SK-N-SH treated with all-trans-retinoic acid at 6 μM for 48 hours (cell line): ENCODE data around the gene TOP1.

ENCODE experiments used
- ATAC-seq: fragments of 200-7000 bp; cut with Tn5 transposase; 3 replicates; pipeline ENCODE4 v1.9.1; 2020; ENCODE audit warnings: mild to moderate bottlenecking, moderate library complexity
- ARNTL ChIP-seq: fragments of 450-650 bp; formaldehyde crosslinking; IDR thresholded peaks from 2 replicates; pipeline ENCODE4 v1.5.0; 2020; ENCODE audit warnings: low read depth, mild to moderate bottlenecking, moderate library complexity, borderline replicate concordance
- BACH2 ChIP-seq: fragments of 250-450 bp; sonication (Bioruptor Pico); IDR thresholded peaks from 2 replicates; pipeline ENCODE4 v1.9.0; 2021; ENCODE audit warnings: mild to moderate bottlenecking, borderline replicate concordance
- CSDC2 ChIP-seq: fragments of 250-450 bp; sonication (Bioruptor Pico); IDR thresholded peaks from 2 replicates; pipeline ENCODE4 v1.5.0; 2020; ENCODE audit warnings: mild to moderate bottlenecking, moderate library complexity
- ESRRG ChIP-seq: fragments of 250-450 bp; sonication (Bioruptor Pico); IDR thresholded peaks from 2 replicates; pipeline ENCODE4 v1.6.1; 2021; ENCODE audit warnings: mild to moderate bottlenecking
- GLIS3 ChIP-seq: fragments of 250-450 bp; sonication (Bioruptor Pico); IDR thresholded peaks from 2 replicates; pipeline ENCODE4 v1.5.0; 2020; ENCODE audit warnings: mild to moderate bottlenecking, moderate library complexity
- ISL1 ChIP-seq: fragments of 250-450 bp; sonication (Bioruptor Pico); IDR thresholded peaks from 2 replicates; pipeline ENCODE4 v2.1.2; 2022; ENCODE audit warnings: mild to moderate bottlenecking, moderate library complexity
- OSR1 ChIP-seq: fragments of 250-450 bp; sonication (Bioruptor Pico); IDR thresholded peaks from 2 replicates; pipeline ENCODE4 v1.8.0; 2022; ENCODE audit warnings: moderate library complexity, mild to moderate bottlenecking, inconsistent platforms
- PATZ1 ChIP-seq: fragments of 250-450 bp; sonication (Bioruptor Pico); IDR thresholded peaks from 2 replicates; pipeline ENCODE4 v1.8.0; 2020; ENCODE audit warnings: mild to moderate bottlenecking, moderate library complexity, borderline replicate concordance
- PPARA ChIP-seq: fragments of 250-450 bp; sonication (Bioruptor Pico); IDR thresholded peaks from 2 replicates; pipeline ENCODE4 v1.5.0; 2020; ENCODE audit warnings: mild to moderate bottlenecking, borderline replicate concordance
- RARB ChIP-seq: fragments of 250-450 bp; sonication (Bioruptor Pico); IDR thresholded peaks from 2 replicates; pipeline ENCODE4 v1.8.0; 2021; ENCODE audit warnings: mild to moderate bottlenecking, moderate library complexity
- SNAI2 ChIP-seq: fragments of 250-450 bp; sonication (Bioruptor Pico); IDR thresholded peaks from 2 replicates; pipeline ENCODE4 v1.5.0; 2020; ENCODE audit warnings: mild to moderate bottlenecking, moderate library complexity
- TCF4 ChIP-seq: fragments of 250-450 bp; sonication (Bioruptor Pico); IDR thresholded peaks from 2 replicates; pipeline ENCODE4 v1.8.0; 2021; ENCODE audit warnings: mild to moderate bottlenecking, moderate library complexity, borderline replicate concordance
- TOX ChIP-seq: fragments of 250-450 bp; sonication (Bioruptor Pico); IDR thresholded peaks from 2 replicates; pipeline ENCODE4 v1.8.0; 2021; ENCODE audit warnings: mild to moderate bottlenecking, moderate library complexity, borderline replicate concordance
- ZC3H10 ChIP-seq: fragments of 250-450 bp; sonication (Bioruptor Pico); IDR thresholded peaks from 2 replicates; pipeline ENCODE4 v1.5.1; 2021; ENCODE audit warnings: mild to moderate bottlenecking, moderate library complexity
- ZFP3 ChIP-seq: fragments of 250-450 bp; sonication (Bioruptor Pico); IDR thresholded peaks from 2 replicates; pipeline ENCODE4 v1.5.0; 2020; ENCODE audit warnings: mild to moderate bottlenecking, moderate library complexity
- ZFP30 ChIP-seq: fragments of 450-650 bp; formaldehyde crosslinking; IDR thresholded peaks from 2 replicates; pipeline ENCODE4 v1.5.0; 2022; ENCODE audit warnings: mild to moderate bottlenecking, moderate library complexity
- ZNF565 ChIP-seq: fragments of 450-650 bp; formaldehyde crosslinking; conservative IDR thresholded peaks from 2 replicates; pipeline ENCODE4 v1.5.0; 2020; ENCODE audit warnings: low read depth, mild to moderate bottlenecking, moderate library complexity
- ZNF70 ChIP-seq: fragments of 450-650 bp; formaldehyde crosslinking; IDR thresholded peaks from 2 replicates; pipeline ENCODE4 v1.5.0; 2020; ENCODE audit warnings: mild to moderate bottlenecking, moderate library complexity
- ZNF8 ChIP-seq: fragments of 450-650 bp; formaldehyde crosslinking; IDR thresholded peaks from 2 replicates; pipeline ENCODE4 v1.5.0; 2020; ENCODE audit warnings: mild to moderate bottlenecking, moderate library complexity
- TF ChIP-seq, protein P1 (sequence below): fragments of 250-450 bp; sonication (Bioruptor Pico); IDR thresholded peaks from 2 replicates; pipeline ENCODE4 v1.8.0; 2021; ENCODE audit warnings: low read depth, mild to moderate bottlenecking, moderate library complexity, borderline replicate concordance
- TF ChIP-seq, protein P2 (sequence below): fragments of 250-450 bp; sonication (Bioruptor Pico); IDR thresholded peaks from 2 replicates; pipeline ENCODE4 v1.5.0; 2020; ENCODE audit warnings: mild to moderate bottlenecking, moderate library complexity
- TF ChIP-seq, protein P3 (sequence below): fragments of 250-450 bp; sonication (Bioruptor Pico); IDR thresholded peaks from 2 replicates; pipeline ENCODE4 v1.5.1; 2021; ENCODE audit warnings: mild to moderate bottlenecking, moderate library complexity

TOP1 gene

GRCh38 chr20:40990542-40991120 lies 38.0 kb upstream of the TOP1 start:
- peak; percentile 100 for ATAC-seq
- TF ChIP-seq TCF4, result no peak
- TF ChIP-seq CSDC2 (CRISPR knock-in tag), result no peak
- TF ChIP-seq SNAI2 (CRISPR knock-in tag), result no peak
- no peak for TF ChIP-seq OSR1 (CRISPR knock-in tag)
- TF ChIP-seq ZNF70 (CRISPR knock-in tag), result no peak
- no peak for TF ChIP-seq ZNF565
- TF ChIP-seq GLIS3 (CRISPR knock-in tag), result no peak
- TF ChIP-seq BACH2, result no peak
- TF ChIP-seq, protein P1, sequence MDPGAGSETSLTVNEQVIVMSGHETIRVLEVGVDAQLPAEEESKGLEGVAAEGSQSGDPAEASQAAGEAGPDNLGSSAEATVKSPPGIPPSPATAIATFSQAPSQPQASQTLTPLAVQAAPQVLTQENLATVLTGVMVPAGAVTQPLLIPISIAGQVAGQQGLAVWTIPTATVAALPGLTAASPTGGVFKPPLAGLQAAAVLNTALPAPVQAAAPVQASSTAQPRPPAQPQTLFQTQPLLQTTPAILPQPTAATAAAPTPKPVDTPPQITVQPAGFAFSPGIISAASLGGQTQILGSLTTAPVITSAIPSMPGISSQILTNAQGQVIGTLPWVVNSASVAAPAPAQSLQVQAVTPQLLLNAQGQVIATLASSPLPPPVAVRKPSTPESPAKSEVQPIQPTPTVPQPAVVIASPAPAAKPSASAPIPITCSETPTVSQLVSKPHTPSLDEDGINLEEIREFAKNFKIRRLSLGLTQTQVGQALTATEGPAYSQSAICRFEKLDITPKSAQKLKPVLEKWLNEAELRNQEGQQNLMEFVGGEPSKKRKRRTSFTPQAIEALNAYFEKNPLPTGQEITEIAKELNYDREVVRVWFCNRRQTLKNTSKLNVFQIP (CRISPR knock-in tag), result no peak
- TF ChIP-seq TOX (CRISPR knock-in tag), result no peak
- TF ChIP-seq, protein P2, sequence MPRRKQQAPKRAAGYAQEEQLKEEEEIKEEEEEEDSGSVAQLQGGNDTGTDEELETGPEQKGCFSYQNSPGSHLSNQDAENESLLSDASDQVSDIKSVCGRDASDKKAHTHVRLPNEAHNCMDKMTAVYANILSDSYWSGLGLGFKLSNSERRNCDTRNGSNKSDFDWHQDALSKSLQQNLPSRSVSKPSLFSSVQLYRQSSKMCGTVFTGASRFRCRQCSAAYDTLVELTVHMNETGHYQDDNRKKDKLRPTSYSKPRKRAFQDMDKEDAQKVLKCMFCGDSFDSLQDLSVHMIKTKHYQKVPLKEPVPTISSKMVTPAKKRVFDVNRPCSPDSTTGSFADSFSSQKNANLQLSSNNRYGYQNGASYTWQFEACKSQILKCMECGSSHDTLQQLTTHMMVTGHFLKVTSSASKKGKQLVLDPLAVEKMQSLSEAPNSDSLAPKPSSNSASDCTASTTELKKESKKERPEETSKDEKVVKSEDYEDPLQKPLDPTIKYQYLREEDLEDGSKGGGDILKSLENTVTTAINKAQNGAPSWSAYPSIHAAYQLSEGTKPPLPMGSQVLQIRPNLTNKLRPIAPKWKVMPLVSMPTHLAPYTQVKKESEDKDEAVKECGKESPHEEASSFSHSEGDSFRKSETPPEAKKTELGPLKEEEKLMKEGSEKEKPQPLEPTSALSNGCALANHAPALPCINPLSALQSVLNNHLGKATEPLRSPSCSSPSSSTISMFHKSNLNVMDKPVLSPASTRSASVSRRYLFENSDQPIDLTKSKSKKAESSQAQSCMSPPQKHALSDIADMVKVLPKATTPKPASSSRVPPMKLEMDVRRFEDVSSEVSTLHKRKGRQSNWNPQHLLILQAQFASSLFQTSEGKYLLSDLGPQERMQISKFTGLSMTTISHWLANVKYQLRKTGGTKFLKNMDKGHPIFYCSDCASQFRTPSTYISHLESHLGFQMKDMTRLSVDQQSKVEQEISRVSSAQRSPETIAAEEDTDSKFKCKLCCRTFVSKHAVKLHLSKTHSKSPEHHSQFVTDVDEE (CRISPR knock-in tag), result no peak
- TF ChIP-seq ISL1 (CRISPR knock-in tag), result no peak
- no peak for TF ChIP-seq RARB (CRISPR knock-in tag)
- TF ChIP-seq ESRRG (CRISPR knock-in tag), result no peak
- TF ChIP-seq ZNF8 (CRISPR knock-in tag), result no peak
- no peak for TF ChIP-seq ZFP30 (CRISPR knock-in tag)

- TF ChIP-seq ZNF565 (no peak), ARNTL (CRISPR knock-in tag) (no peak), PATZ1 (CRISPR knock-in tag) (no peak), SNAI2 (CRISPR knock-in tag) (no peak), ISL1 (CRISPR knock-in tag) (no peak), GLIS3 (CRISPR knock-in tag) (no peak), ZFP3 (CRISPR knock-in tag) (no peak), ZNF70 (CRISPR knock-in tag) (no peak), CSDC2 (CRISPR knock-in tag) (no peak), ZFP30 (CRISPR knock-in tag) (no peak), ZC3H10 (no peak), ZNF8 (CRISPR knock-in tag) (no peak), PPARA (no peak)
- TF ChIP-seq, protein P3, sequence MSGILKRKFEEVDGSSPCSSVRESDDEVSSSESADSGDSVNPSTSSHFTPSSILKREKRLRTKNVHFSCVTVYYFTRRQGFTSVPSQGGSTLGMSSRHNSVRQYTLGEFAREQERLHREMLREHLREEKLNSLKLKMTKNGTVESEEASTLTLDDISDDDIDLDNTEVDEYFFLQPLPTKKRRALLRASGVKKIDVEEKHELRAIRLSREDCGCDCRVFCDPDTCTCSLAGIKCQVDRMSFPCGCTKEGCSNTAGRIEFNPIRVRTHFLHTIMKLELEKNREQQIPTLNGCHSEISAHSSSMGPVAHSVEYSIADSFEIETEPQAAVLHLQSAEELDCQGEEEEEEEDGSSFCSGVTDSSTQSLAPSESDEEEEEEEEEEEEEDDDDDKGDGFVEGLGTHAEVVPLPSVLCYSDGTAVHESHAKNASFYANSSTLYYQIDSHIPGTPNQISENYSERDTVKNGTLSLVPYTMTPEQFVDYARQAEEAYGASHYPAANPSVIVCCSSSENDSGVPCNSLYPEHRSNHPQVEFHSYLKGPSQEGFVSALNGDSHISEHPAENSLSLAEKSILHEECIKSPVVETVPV (CRISPR knock-in tag), result no peak
- TF ChIP-seq, protein P1 (CRISPR knock-in tag), result no peak
- TF ChIP-seq, protein P2 (CRISPR knock-in tag), result no peak
- no peak for ATAC-seq
Measured at GRCh38 chr20:40991181-40991889, 37.3 kb upstream of the TOP1 start.
